ENCODE data around the gene AGAP2.

Gene AGAP2

DNA sequence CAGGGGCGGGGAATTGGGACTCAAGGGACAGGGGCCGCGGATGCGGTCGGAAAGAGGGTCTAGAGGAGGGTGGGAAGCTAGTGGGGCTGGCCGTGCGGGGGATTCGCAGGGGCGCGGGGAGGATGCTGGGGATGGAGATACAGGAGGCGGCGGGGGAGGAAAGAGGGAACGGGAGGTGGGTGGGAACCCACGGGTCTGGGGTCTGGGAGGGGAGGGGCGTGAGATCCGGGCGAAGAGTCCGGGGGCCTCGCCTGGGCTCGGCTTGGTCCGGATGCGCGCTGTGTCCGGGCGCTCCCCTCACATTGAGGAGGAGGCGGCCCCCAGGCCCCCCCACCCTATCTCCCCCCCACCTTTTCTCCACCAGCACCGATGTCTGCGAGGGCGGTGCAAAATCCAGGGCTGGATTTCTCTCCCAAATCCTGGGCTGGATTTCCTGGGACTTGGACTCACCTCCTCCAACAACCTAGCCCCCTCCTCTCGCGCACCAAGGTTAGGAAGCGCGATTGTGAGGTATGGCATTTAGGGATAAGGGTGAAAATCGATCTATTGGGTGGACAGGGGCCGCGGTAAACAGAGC is at the start of gene AGAP2:
Gene AGAP2 (minus strand): TSS at position 82 of the 577 bp plus-strand sequence. CDS start 496 bp downstream, outside the sequence.
- no peak for DNase-seq
- Mint-ChIP-seq H3K27me3 (no peaks in the 10 kb centered on the region), H3K36me3 (ENCODE audit: low read depth) (peaks cover 10% of the 10 kb centered on the region), H3K4me1 (peaks cover 38% of the 10 kb centered on the region), H3K4me3 (peak within 1 kb of the TSS; percentile 9), H3K27ac (peak within 1 kb of the TSS; percentile 15), H3K9me3 (no peaks in the 10 kb centered on the region)
- ATAC-seq = no peak

DNA sequence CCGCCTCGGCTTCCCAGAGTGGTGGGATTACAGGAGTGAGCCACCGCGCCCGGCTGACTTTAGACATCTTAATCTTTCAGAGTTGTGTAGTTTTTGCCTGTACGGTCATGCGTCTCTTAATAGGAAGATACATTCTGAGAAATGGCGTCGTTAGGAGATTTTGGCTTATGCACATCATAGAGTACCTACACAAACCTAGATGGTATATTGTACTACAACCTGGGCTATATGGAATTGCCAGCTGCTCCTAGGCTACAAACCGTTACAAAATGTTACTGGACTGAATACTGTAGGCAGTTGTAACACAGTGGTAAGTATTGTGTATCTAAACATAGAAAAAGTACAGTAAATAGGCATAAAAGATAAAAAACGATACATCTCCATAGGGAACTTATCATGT is 45.3 kb upstream of the AGAP2 start:
- Mint-ChIP-seq H3K4me3 (peak overlapping the region; percentile 97), H3K27me3 (no peaks in the 10 kb centered on the region), H3K27ac (peak overlapping the region; percentile 60), H3K4me1 (peaks cover 33% of the 10 kb centered on the region), H3K36me3 (ENCODE audit: low read depth) (peaks cover 25% of the 10 kb centered on the region), H3K9me3 (no peaks in the 10 kb centered on the region)
- ATAC-seq (no peak), DNase-seq (no peak)

DNA sequence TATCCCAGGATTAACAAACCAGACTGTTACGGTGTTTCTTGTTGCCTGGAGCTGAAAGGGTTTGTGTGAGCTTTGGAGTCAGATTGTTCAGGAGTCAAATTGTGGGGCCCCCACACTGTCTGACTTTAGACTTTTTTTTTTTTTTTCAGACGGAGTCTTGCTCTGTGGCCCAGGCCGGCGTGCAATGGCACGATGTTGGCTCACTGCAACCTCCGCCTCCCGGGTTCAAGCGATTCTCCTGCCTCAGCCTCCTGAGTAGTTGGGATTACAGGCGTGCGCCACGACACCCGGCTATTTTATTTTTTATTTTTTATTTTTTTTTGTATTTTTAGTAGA is 44.9 kb upstream of the AGAP2 start:
- ATAC-seq = no peak
- DNase-seq = no peak
- Mint-ChIP-seq H3K9me3 (no peaks in the 10 kb centered on the region), H3K4me1 (peaks cover 33% of the 10 kb centered on the region), H3K27me3 (no peaks in the 10 kb centered on the region), H3K4me3 (peak overlapping the region; percentile 97), H3K27ac (peak overlapping the region; percentile 98), H3K36me3 (ENCODE audit: low read depth) (peaks cover 21% of the 10 kb centered on the region)

DNA sequence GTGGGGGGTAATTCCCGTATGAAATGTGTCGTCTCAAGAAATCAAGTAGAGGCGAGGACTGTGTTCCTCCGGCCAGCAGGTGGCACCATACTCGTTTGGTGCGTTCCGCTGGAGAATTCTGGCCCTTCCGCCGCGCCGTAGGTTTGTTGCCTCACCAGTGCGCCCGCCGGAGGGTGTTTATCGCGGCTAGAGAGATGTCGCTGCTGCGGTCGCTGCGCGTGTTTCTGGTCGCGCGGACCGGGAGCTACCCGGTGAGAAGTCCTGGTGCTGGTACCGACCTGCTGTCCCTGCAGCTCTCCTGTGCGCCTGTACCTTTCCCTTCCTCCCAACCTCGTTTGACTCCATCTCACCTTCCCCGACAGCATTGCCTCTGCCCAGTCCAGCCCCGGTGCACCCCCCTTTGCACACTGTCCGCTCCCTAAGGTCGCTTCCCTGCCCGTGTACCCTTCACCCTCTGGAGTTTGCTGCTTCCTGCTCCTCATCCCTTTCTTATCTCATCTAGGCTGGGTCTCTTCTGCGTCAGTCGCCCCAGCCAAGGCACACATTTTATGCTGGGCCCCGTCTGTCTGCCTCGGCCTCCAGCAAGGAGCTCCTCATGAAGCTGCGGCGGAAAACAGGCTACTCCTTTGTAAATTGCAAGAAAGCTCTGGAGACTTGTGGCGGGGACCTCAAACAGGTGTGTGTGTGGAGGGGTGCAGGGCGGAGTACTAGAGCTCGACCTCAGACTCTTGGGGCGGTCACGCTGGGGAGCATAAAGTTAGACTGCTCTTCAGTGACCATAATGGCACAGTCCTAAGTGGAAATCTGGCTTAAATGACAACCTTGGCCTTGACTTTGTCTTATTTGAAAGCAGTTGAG is 44.3 kb upstream of the AGAP2 start, which contains the start of gene TSFM:
Gene TSFM (plus strand): TSS at position 180 of the 858 bp plus-strand sequence. CDS start 15 bp downstream, at position 195.
- Mint-ChIP-seq H3K27me3 (no peaks in the 10 kb centered on the region), H3K9me3 (no peaks in the 10 kb centered on the region), H3K36me3 (ENCODE audit: low read depth) (peaks cover 19% of the 10 kb centered on the region), H3K27ac (peak within 1 kb of the TSS; percentile 98), H3K4me1 (peaks cover 33% of the 10 kb centered on the region), H3K4me3 (peak within 1 kb of the TSS; percentile 97)
- DNase-seq (peak; percentile 99), ATAC-seq (peak; percentile 88)

DNA sequence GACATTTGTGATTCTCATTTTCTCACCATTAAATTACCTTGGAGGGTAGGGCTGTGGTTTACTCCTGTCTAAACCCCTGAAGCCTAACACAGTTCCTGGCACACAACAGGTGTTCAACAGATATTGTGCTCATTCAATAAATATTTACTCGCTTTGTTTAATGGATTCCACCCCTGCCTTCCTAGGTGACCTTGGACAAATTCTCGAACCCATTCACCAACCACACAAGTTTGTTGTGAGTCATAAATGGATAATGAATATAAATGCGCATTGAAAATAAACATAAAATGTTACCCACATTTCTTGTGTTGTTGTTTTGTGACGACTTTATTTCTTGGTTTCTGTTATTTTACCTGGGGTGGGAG is 43.7 kb upstream of the AGAP2 start:
- Mint-ChIP-seq H3K4me1 (peaks cover 33% of the 10 kb centered on the region), H3K27me3 (no peaks in the 10 kb centered on the region), H3K36me3 (ENCODE audit: low read depth) (peaks cover 16% of the 10 kb centered on the region), H3K9me3 (no peaks in the 10 kb centered on the region), H3K4me3 (peak overlapping the region; percentile 97), H3K27ac (peak overlapping the region; percentile 98)
- DNase-seq (no peak), ATAC-seq (no peak)

DNA sequence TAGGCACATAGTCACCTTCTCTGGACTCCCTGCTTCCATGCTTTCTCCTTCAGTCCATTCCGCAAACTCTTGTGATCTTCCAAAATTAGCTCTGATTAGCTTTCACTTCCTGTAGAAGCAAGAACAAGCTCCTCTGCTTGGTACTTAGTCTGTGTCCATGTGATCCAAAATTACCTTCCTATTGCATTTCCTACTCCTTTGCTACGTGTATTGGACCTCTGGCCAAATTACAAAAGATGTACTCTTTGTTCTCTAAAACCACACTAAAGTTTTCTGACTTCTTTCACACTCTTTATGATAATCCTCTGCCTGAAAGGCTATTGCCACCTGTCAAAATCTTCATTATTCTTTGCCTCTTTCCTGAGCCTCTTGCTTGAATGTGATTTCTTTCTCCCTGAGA is 43.3 kb upstream of the AGAP2 start:
- H3K4me1 Mint-ChIP-seq = peaks cover 33% of the 10 kb centered on the region
- no peak for ATAC-seq

DNA sequence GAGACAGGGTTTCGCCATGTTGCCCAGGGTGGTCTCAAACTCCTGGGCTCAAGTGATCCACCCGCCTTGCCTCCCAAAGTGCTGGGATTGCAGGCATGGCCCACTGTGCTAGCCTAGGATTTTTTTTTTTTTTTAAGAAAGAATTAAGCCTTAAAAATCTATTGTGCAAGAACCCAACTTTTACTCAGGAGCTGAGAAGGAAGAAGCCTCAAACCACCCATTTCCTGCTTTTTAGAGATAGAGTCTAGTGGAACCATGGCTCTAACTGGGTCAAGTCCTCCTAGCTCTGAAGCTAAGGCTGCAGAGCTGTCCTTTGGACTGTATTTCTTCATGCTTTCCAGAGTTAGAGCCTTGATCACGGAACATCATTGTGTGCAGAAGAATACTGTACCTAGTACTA is 42.7 kb upstream of the AGAP2 start:
- DNase-seq = no peak
- no peak for ATAC-seq
- H3K27me3 Mint-ChIP-seq = no peaks in the 10 kb centered on the region
- H3K36me3 Mint-ChIP-seq (ENCODE audit: low read depth) = peaks cover 13% of the 10 kb centered on the region
- H3K9me3 Mint-ChIP-seq = no peaks in the 10 kb centered on the region
- H3K27ac Mint-ChIP-seq = peak overlapping the region; percentile 98
- H3K4me1 Mint-ChIP-seq = peaks cover 31% of the 10 kb centered on the region
- H3K4me3 Mint-ChIP-seq = no peak overlapping the region

More for the DNA sequence above, 43.3 kb upstream of the AGAP2 start:
- Mint-ChIP-seq H3K9me3 (no peaks in the 10 kb centered on the region), H3K36me3 (ENCODE audit: low read depth) (peaks cover 16% of the 10 kb centered on the region), H3K27ac (peak overlapping the region; percentile 98), H3K27me3 (no peaks in the 10 kb centered on the region), H3K4me3 (no peak overlapping the region)
- DNase-seq = no peak

DNA sequence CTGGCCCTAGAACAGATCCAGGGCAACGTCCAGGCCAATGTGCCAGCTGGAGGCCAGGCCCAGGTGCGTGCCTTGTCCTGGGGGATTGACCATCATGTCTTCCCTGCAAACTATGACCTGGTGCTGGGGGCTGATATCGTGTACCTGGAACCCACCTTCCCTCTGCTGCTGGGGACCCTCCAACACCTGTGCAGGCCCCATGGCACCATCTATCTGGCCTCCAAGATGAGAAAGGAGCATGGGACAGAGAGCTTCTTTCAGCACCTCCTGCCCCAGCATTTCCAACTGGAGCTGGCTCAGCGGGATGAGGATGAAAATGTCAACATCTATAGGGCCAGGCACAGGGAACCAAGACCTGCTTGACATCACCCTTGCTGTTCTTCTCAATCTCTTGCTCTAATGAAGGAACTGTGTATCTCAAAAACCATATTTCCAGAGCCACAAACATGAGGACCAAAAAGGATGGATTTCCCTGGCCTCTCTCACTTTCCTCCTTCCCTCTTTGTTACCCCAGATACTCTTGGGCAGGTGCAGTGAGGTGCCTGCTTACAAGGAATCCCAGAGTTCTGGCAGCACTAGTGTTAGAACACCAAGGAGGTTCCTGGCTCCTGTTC is 41.8 kb upstream of the AGAP2 start:
- Mint-ChIP-seq H3K9me3 (no peaks in the 10 kb centered on the region), H3K27me3 (no peaks in the 10 kb centered on the region), H3K4me3 (no peak overlapping the region), H3K27ac (no peak overlapping the region), H3K4me1 (peaks cover 32% of the 10 kb centered on the region), H3K36me3 (ENCODE audit: low read depth) (peaks cover 13% of the 10 kb centered on the region)
- DNase-seq = no peak
- no peak for ATAC-seq

DNA sequence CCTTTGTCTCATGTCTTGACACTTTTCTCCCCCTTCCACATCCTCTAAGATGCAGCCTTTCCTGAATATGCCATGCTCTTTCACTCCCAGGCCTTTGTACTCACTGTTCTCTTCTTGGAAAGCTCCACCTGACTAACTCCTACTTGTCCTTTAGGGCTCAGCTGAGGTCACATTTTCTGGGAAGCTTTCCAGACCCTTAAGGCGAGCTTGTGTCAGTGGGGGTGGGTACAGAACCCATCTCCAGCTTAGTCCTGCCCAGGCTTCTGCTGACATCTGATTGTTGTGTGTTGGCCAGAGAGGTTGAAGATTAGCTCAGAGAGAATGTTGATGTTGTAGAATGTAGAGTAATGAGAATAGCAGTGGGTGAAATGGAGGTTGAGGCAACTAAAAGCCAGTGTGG is 41.2 kb upstream of the AGAP2 start:
- Mint-ChIP-seq H3K27ac (no peak overlapping the region), H3K9me3 (no peaks in the 10 kb centered on the region)

DNA sequence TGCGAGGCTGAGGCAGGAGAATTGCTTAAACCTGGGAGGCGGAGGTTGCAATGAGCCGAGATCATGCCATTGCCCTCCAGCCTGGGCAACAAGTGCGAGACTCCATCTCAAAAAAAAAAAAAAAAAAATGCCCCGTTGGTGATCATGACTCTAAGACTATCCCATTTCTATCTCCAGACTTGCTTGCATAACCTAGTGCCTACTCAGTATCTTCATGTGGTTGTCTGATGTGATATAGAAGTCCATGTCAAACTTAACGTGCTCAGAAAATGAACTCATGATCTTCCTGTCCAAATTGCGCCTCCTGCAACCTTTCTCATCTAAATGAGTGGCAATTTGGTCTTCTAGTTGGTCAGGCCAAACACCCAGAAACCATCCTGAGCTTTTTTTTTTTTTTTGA is 39.4 kb upstream of the AGAP2 start:
- peaks cover 31% of the 10 kb centered on the region for H3K4me1 Mint-ChIP-seq
- ATAC-seq (no peak), DNase-seq (no peak)
- H3K4me3 Mint-ChIP-seq = no peak overlapping the region
- H3K27me3 Mint-ChIP-seq = no peaks in the 10 kb centered on the region
- peaks cover 9% of the 10 kb centered on the region for H3K36me3 Mint-ChIP-seq (ENCODE audit: low read depth)
- H3K27ac Mint-ChIP-seq = no peak overlapping the region
- H3K9me3 Mint-ChIP-seq = no peaks in the 10 kb centered on the region

More for the DNA sequence above, 41.2 kb upstream of the AGAP2 start:
- DNase-seq (no peak), ATAC-seq (no peak)
- Mint-ChIP-seq H3K4me3 (no peak overlapping the region), H3K4me1 (peaks cover 32% of the 10 kb centered on the region), H3K36me3 (ENCODE audit: low read depth) (peaks cover 13% of the 10 kb centered on the region), H3K27me3 (no peaks in the 10 kb centered on the region)

DNA sequence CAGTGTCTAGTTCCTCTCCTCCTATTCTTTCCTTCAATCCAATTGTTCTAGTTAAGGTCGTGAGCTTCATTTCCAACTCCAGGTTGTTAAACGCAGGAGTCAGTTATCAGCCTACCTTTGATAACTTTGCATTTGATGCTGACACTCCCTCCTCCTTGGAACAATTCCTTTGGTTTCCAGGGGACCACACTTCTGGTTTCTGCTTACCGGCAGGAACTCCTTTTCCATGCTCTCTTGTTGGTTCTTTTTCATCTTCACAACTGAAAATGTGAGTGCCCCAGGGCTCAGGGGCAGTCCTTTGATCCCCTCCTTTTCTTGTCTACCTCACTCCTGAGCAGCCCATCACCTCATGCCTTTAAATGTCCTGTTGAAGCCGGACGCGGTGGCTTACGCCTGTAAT is 38.8 kb upstream of the AGAP2 start:
- Mint-ChIP-seq H3K36me3 (ENCODE audit: low read depth) (peaks cover 7% of the 10 kb centered on the region), H3K27ac (no peak overlapping the region), H3K4me3 (no peak overlapping the region), H3K27me3 (no peaks in the 10 kb centered on the region), H3K9me3 (no peaks in the 10 kb centered on the region), H3K4me1 (peaks cover 28% of the 10 kb centered on the region)
- ATAC-seq (no peak), DNase-seq (no peak)

DNA sequence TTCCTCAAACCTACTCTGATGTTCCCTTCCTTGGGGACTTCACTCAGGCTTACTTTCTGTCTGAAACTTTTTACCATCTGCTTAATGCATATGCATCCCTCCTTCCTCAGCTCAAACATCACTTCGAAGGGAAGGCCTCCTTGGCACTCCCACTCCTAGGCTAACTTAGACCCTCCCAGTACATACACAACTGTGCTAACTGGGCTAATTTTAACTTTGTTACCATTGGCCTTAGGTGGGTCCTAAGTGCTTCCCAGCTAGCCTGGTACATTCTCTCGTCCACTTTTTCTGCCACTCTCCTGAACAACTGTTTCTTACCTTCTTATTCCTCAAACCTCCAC is 37.7 kb upstream of the AGAP2 start:
- H3K36me3 Mint-ChIP-seq (ENCODE audit: low read depth) = peaks cover 11% of the 10 kb centered on the region
- peaks cover 22% of the 10 kb centered on the region for H3K4me1 Mint-ChIP-seq
- DNase-seq (no peak), ATAC-seq (no peak)
- no peaks in the 10 kb centered on the region for H3K9me3 Mint-ChIP-seq
- no peaks in the 10 kb centered on the region for H3K27me3 Mint-ChIP-seq
- H3K27ac Mint-ChIP-seq = no peak overlapping the region
- H3K4me3 Mint-ChIP-seq = no peak overlapping the region

DNA sequence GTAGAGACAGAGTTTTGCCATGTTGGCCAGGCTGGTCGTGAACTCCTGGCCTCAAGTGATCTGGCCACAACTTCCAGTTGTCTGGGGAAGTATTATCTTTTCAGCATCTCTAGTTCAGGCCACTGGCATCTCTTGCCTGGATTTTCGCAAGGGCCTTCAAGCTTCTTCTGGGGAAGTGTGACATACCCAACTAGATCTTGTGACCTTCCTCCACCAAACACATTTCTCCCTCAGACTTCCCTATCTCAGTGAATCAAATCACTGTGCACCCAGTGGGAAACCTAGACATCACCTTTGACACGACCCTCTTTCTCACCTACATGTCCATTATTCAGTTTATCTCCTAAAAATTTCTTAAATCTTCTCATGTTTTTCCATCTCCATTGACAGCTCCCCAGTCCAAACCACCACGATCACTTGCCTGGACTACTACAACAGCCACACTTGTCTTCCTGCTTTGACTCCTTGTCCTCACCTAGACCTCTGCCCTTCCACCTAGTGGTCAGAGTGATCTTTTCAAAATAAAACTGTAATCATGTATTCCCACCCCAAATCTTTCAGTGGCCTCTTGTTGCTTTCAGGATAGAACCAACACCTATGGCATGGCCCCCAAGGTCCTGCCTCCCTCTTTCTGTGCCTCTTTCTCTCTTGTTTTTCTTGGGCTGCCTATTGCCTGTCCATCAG is 37.2 kb upstream of the AGAP2 start:
- no peaks in the 10 kb centered on the region for H3K27me3 Mint-ChIP-seq
- H3K4me3 Mint-ChIP-seq = no peak overlapping the region
- H3K27ac Mint-ChIP-seq = no peak overlapping the region
- ATAC-seq (no peak), DNase-seq (no peak)
- no peaks in the 10 kb centered on the region for H3K9me3 Mint-ChIP-seq
- peaks cover 14% of the 10 kb centered on the region for H3K36me3 Mint-ChIP-seq (ENCODE audit: low read depth)
- H3K4me1 Mint-ChIP-seq = peaks cover 25% of the 10 kb centered on the region

DNA sequence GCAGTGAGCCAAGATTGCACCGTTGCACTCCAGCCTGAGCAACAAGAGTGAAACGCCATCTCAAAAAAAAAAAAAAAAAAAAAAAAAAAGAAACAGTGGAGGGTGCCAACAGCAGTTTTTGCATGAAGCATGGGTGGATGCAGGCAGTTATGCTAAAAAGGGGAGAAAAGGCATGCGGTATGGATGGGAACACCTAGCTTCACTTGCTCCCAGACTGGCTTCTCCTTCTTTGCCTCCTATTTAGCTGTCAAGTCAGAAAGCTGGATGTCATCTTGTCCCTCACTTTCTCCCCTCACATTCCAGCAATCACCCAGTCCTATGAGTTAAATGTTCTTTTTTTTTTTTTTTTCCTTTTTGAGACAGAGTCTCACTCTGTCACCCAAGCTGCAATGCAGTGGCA is 36.5 kb upstream of the AGAP2 start:
- ATAC-seq (no peak), DNase-seq (no peak)
- no peaks in the 10 kb centered on the region for H3K9me3 Mint-ChIP-seq
- H3K36me3 Mint-ChIP-seq (ENCODE audit: low read depth) = peaks cover 19% of the 10 kb centered on the region
- H3K27ac Mint-ChIP-seq = no peak overlapping the region
- H3K4me1 Mint-ChIP-seq = peaks cover 30% of the 10 kb centered on the region
- H3K27me3 Mint-ChIP-seq = no peaks in the 10 kb centered on the region
- H3K4me3 Mint-ChIP-seq = no peak overlapping the region

All from activated naive CD8-positive, alpha-beta T cell treated with anti-CD3 and anti-CD28 coated beads, Interleukin-2, amount 50 U/mL, for 24 hours (primary cell).